HAP-1 (cell line): Measurements from ENCODE around the gene CTNNA2.
A peak's percentile ranks its signal among the peaks of the same experiment; 100 is the strongest.

Experiments
- DNase-seq, 2 experiments: peaks; one replicate each; pipeline ENCODE4 v3.0.0-alpha.2; 2016 to 2020; ENCODE audit warnings: low spot score in 2 of 2
- H3K27me3 ChIP-seq: fragments of 250-450 bp; sonication (Bioruptor Pico); 2 replicates; pipeline ENCODE4 v1.5.1; 2020; ENCODE audit warnings: low read depth, mild to moderate bottlenecking, moderate library complexity
- H3K36me3 ChIP-seq: fragments of 250-450 bp; sonication (Bioruptor Pico); replicated peaks from 2 replicates; pipeline ENCODE4 v1.5.1; 2020; ENCODE audit warnings: mild to moderate bottlenecking
- H3K4me1 ChIP-seq: fragments of 250-450 bp; sonication (Bioruptor Pico); 2 replicates; pipeline ENCODE4 v1.5.1; 2020; ENCODE audit warnings: mild to moderate bottlenecking
- H3K4me3 ChIP-seq: fragments of 250-450 bp; sonication (Bioruptor Pico); 2 replicates; pipeline ENCODE4 v1.5.1; 2020; ENCODE audit warnings: mild to moderate bottlenecking, moderate library complexity
- H3K9me3 ChIP-seq: fragments of 250-450 bp; sonication (Bioruptor Pico); 2 replicates; pipeline ENCODE4 v1.5.1; 2020; ENCODE audit warnings: mild to moderate bottlenecking, moderate library complexity
- in situ Hi-C: fragments of 300-500 bp; cut with MboI; formaldehyde crosslinking; loops from 3 replicates; pipeline ENCODE4 v1.14.3; 2020; ENCODE audit warnings: low sequenced_read_pairs, inconsistent platforms, mixed read lengths

Gene CTNNA2

GRCh38 chr2:79966882-79967281 lies 454.0 kb downstream of the CTNNA2 start:
- no peak overlapping the region for H3K4me3 ChIP-seq
- in situ Hi-C loops: no loop called here
- H3K36me3 ChIP-seq: no peaks in the 10 kb centered on the region
- no peak for DNase-seq
- H3K4me1 ChIP-seq: no peaks in the 10 kb centered on the region
- H3K27me3 ChIP-seq: no peaks in the 10 kb centered on the region
- H3K9me3 ChIP-seq: no peaks in the 10 kb centered on the region

- DNase-seq: no peak
- Histone ChIP-seq H3K36me3 (no peaks in the 10 kb centered on the region), H3K27me3 (no peaks in the 10 kb centered on the region), H3K4me3 (no peak overlapping the region), H3K9me3 (no peaks in the 10 kb centered on the region), H3K4me1 (no peaks in the 10 kb centered on the region)
- in situ Hi-C loops: no loop called here
Measured at GRCh38 chr2:79971807-79972206, 459.0 kb downstream of the CTNNA2 start.

GRCh38 chr2:79972661-79973060 lies 459.8 kb downstream of the CTNNA2 start:
- DNase-seq: no peak
- H3K36me3 ChIP-seq: no peaks in the 10 kb centered on the region
- no peak overlapping the region for H3K4me3 ChIP-seq
- no peaks in the 10 kb centered on the region for H3K27me3 ChIP-seq
- no peaks in the 10 kb centered on the region for H3K9me3 ChIP-seq
- no peaks in the 10 kb centered on the region for H3K4me1 ChIP-seq
- in situ Hi-C loops: no loop called here

- no peak overlapping the region for H3K4me3 ChIP-seq
- no peaks in the 10 kb centered on the region for H3K27me3 ChIP-seq
- H3K9me3 ChIP-seq: no peaks in the 10 kb centered on the region
- in situ Hi-C loops: no loop called here
- no peak for DNase-seq
- no peaks in the 10 kb centered on the region for H3K4me1 ChIP-seq
- no peaks in the 10 kb centered on the region for H3K36me3 ChIP-seq
Measured at GRCh38 chr2:79975791-79976565, 463.1 kb downstream of the CTNNA2 start.

- Histone ChIP-seq H3K27me3 (no peaks in the 10 kb centered on the region), H3K36me3 (no peaks in the 10 kb centered on the region), H3K9me3 (no peaks in the 10 kb centered on the region), H3K4me1 (no peaks in the 10 kb centered on the region), H3K4me3 (no peak overlapping the region)
- DNase-seq: no peak
- in situ Hi-C loops: no loop called here
Measured at GRCh38 chr2:79977792-79978191, 464.9 kb downstream of the CTNNA2 start.

- no peak for DNase-seq
- H3K9me3 ChIP-seq: no peaks in the 10 kb centered on the region
- no peaks in the 10 kb centered on the region for H3K36me3 ChIP-seq
- no peaks in the 10 kb centered on the region for H3K27me3 ChIP-seq
- no peaks in the 10 kb centered on the region for H3K4me1 ChIP-seq
- in situ Hi-C loops: no loop called here
- H3K4me3 ChIP-seq: no peak overlapping the region
Measured at GRCh38 chr2:79980116-79980515, 467.3 kb downstream of the CTNNA2 start.

GRCh38 chr2:79980816-79981215 lies 468.0 kb downstream of the CTNNA2 start:
- Histone ChIP-seq H3K9me3 (no peaks in the 10 kb centered on the region), H3K4me3 (no peak overlapping the region), H3K36me3 (no peaks in the 10 kb centered on the region), H3K27me3 (no peaks in the 10 kb centered on the region), H3K4me1 (no peaks in the 10 kb centered on the region)
- in situ Hi-C loops: no loop called here
- DNase-seq: no peak

- H3K36me3 ChIP-seq: no peaks in the 10 kb centered on the region
- no peaks in the 10 kb centered on the region for H3K4me1 ChIP-seq
- no peaks in the 10 kb centered on the region for H3K27me3 ChIP-seq
- no peak for DNase-seq
- in situ Hi-C loops: no loop called here
- H3K9me3 ChIP-seq: no peaks in the 10 kb centered on the region
- H3K4me3 ChIP-seq: no peak overlapping the region
Measured at GRCh38 chr2:79981316-79981715, 468.5 kb downstream of the CTNNA2 start.

- Histone ChIP-seq H3K27me3 (no peaks in the 10 kb centered on the region), H3K36me3 (no peaks in the 10 kb centered on the region), H3K4me1 (no peaks in the 10 kb centered on the region), H3K9me3 (no peaks in the 10 kb centered on the region), H3K4me3 (no peak overlapping the region)
- in situ Hi-C loops: no loop called here
- peak; percentile 12 to 52 for DNase-seq
Measured at GRCh38 chr2:79982445-79982844, 469.6 kb downstream of the CTNNA2 start.

GRCh38 chr2:79984476-79984875 lies 471.6 kb downstream of the CTNNA2 start:
- in situ Hi-C loops: no loop called here
- H3K4me1 ChIP-seq: no peaks in the 10 kb centered on the region
- H3K4me3 ChIP-seq: no peak overlapping the region
- no peak for DNase-seq
- no peaks in the 10 kb centered on the region for H3K36me3 ChIP-seq
- H3K9me3 ChIP-seq: no peaks in the 10 kb centered on the region
- H3K27me3 ChIP-seq: no peaks in the 10 kb centered on the region

- H3K9me3 ChIP-seq: no peaks in the 10 kb centered on the region
- H3K4me1 ChIP-seq: no peaks in the 10 kb centered on the region
- no peak overlapping the region for H3K4me3 ChIP-seq
- no peaks in the 10 kb centered on the region for H3K36me3 ChIP-seq
- no peaks in the 10 kb centered on the region for H3K27me3 ChIP-seq
- in situ Hi-C loops: no loop called here
- DNase-seq: no peak
Measured at GRCh38 chr2:79985145-79985544, 472.3 kb downstream of the CTNNA2 start.

- H3K4me1 ChIP-seq: no peaks in the 10 kb centered on the region
- in situ Hi-C loops: no loop called here
- H3K4me3 ChIP-seq: no peak overlapping the region
- H3K36me3 ChIP-seq: no peaks in the 10 kb centered on the region
- no peaks in the 10 kb centered on the region for H3K9me3 ChIP-seq
- DNase-seq: no peak
- H3K27me3 ChIP-seq: no peaks in the 10 kb centered on the region
Measured at GRCh38 chr2:79985571-79985970, 472.7 kb downstream of the CTNNA2 start.

- Histone ChIP-seq H3K4me1 (no peaks in the 10 kb centered on the region), H3K4me3 (no peak overlapping the region), H3K36me3 (no peaks in the 10 kb centered on the region), H3K9me3 (no peaks in the 10 kb centered on the region), H3K27me3 (no peaks in the 10 kb centered on the region)
- no peak for DNase-seq
- in situ Hi-C loops: no loop called here
Measured at GRCh38 chr2:79993144-79993543, 480.3 kb downstream of the CTNNA2 start.

GRCh38 chr2:79994161-79994560 lies 481.3 kb downstream of the CTNNA2 start:
- no peak overlapping the region for H3K4me3 ChIP-seq
- DNase-seq: no peak
- H3K4me1 ChIP-seq: no peaks in the 10 kb centered on the region
- H3K9me3 ChIP-seq: no peaks in the 10 kb centered on the region
- no peaks in the 10 kb centered on the region for H3K36me3 ChIP-seq
- in situ Hi-C loops: no loop called here
- H3K27me3 ChIP-seq: no peaks in the 10 kb centered on the region

GRCh38 chr2:79994965-79995364 lies 482.1 kb downstream of the CTNNA2 start:
- in situ Hi-C loops: no loop called here
- Histone ChIP-seq H3K36me3 (no peaks in the 10 kb centered on the region), H3K27me3 (no peaks in the 10 kb centered on the region), H3K9me3 (no peaks in the 10 kb centered on the region), H3K4me1 (no peaks in the 10 kb centered on the region), H3K4me3 (no peak overlapping the region)
- DNase-seq: no peak
